Adipocyte (in vitro differentiated cells): ENCODE measurements around the gene C2CD3.
A peak's percentile ranks its signal among the peaks of the same experiment; 100 is the strongest.

Source experiments
- DNase-seq: peaks from one replicate; pipeline ENCODE4 v3.0.0-alpha.2; 2015; ENCODE audit warnings: low read depth
- H3K27me3 ChIP-seq: replicated peaks from 2 replicates; pipeline ENCODE4 v1.7.0; 2013; ENCODE audit warnings: mild to moderate bottlenecking, low read length, moderate library complexity; ENCODE audit not compliant: control insufficient read depth, insufficient read depth
- H3K36me3 ChIP-seq: 2 replicates; pipeline ENCODE4 v1.7.0; 2013; ENCODE audit warnings: low read length, mild to moderate bottlenecking, moderate library complexity; ENCODE audit not compliant: control insufficient read depth, insufficient read depth, severe bottlenecking
- H3K4me1 ChIP-seq: 2 replicates; pipeline ENCODE4 v1.7.0; 2013; ENCODE audit warnings: mild to moderate bottlenecking, low read length, moderate library complexity; ENCODE audit not compliant: control insufficient read depth, insufficient read depth
- H3K4me3 ChIP-seq: 2 replicates; pipeline ENCODE4 v1.7.0; 2013; ENCODE audit warnings: mild to moderate bottlenecking, low read length, moderate library complexity
- H3K9ac ChIP-seq: 2 replicates; pipeline ENCODE4 v1.7.0; 2013; ENCODE audit warnings: mild to moderate bottlenecking, low read length, moderate library complexity
- H3K9me3 ChIP-seq: 2 replicates; pipeline ENCODE4 v1.7.0; 2013; ENCODE audit warnings: mild to moderate bottlenecking, low read length, moderate library complexity; ENCODE audit not compliant: control insufficient read depth

The C2CD3 gene

DNA sequence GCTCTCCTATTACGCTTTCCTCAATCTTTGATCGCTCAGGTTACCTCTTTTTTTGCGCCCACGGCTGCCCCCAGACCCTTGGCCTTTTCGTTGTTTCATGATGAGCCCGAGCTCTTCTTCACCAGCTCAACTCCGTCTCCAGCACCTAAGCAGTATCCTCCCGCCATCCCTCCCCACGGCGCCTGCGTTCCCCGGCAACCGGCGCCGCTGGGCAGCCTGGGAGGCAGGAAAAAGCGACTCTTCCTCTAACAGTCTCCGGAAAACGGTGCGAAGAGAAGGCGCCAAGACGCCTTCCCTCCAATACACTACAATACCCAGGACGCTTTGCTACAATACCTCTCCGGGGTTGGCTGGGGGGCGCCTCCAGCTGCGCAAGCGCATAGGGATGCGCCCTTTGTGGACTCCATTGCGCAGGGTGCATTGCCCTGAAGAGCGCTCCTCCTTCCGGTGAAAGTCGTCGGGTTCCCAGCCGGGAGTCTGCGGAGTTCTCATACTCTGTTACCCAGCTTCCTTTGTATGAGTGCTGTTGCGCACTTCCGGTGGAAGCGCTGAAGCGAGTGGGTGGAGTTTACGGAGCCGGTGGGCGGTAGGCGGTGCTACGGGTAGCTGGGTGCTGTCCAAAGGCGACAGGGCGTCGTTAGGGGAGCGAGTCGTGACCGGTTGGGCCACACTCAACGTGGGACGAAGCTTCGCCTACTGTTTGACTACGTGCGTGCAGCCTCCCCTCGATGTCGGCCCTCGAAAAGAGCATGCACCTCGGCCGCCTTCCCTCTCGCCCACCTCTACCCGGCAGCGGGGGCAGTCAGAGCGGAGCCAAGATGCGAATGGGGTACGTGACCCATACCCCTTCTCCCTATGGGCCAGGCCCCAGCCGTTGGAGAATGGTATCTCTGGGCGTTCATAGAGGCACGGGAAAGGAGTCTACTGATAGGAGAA is at the start of gene C2CD3, which contains the start of gene PPME1:
Gene C2CD3 (minus strand): TSS at position 309 of the 936 bp plus-strand sequence. CDS start 210 bp downstream, at position 99.
Gene PPME1 (plus strand): TSS at position 596 of the 936 bp plus-strand sequence. CDS start 133 bp downstream, at position 729.
- peak; percentile 100 for DNase-seq
- peak within 1 kb of the TSS; percentile 94 for H3K4me3 ChIP-seq
- H3K36me3 ChIP-seq = peaks cover 20% of the 10 kb centered on the region
- no peaks in the 10 kb centered on the region for H3K9me3 ChIP-seq
- H3K9ac ChIP-seq = peak within 1 kb of the TSS; percentile 96
- H3K27me3 ChIP-seq = no peaks in the 10 kb centered on the region
- H3K4me1 ChIP-seq = peaks cover 27% of the 10 kb centered on the region

GRCh38 chr11:74220376-74220775 is 49.6 kb upstream of the C2CD3 start:
- no peaks in the 10 kb centered on the region for H3K9me3 ChIP-seq
- no peak overlapping the region for H3K9ac ChIP-seq
- no peaks in the 10 kb centered on the region for H3K27me3 ChIP-seq
- DNase-seq = peak; percentile 21
- H3K4me1 ChIP-seq = no peaks in the 10 kb centered on the region
- H3K36me3 ChIP-seq = peaks cover 9% of the 10 kb centered on the region
- no peak overlapping the region for H3K4me3 ChIP-seq

- Histone ChIP-seq H3K4me3 (no peak overlapping the region), H3K9ac (no peak overlapping the region), H3K4me1 (no peaks in the 10 kb centered on the region), H3K9me3 (no peaks in the 10 kb centered on the region), H3K27me3 (no peaks in the 10 kb centered on the region), H3K36me3 (peaks cover 64% of the 10 kb centered on the region)
- no peak for DNase-seq
These were observed 41.7 kb upstream of the C2CD3 start for GRCh38 chr11:74212533-74212932.

DNA sequence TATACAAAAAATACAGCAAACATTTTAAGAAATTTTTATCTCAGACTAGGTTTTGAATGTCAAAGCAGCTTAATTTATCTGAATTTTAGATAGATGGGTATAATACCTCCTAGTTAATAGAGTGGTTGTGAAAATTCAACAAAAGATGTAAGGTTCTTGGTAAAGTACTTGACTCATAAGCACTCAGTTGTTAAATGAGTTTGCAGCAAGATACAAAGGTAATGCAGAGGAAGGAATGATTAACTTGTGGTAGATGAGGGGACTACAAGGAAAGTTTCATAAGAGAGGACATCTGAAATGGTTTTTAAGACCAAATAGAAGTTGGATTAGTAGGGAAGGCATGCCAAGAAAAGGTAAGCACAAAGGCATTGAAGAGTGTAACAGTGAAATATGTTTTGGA is 37.7 kb upstream of the C2CD3 start:
- Histone ChIP-seq H3K36me3 (peaks cover 74% of the 10 kb centered on the region), H3K9me3 (no peaks in the 10 kb centered on the region), H3K9ac (no peak overlapping the region), H3K4me3 (no peak overlapping the region), H3K4me1 (no peaks in the 10 kb centered on the region), H3K27me3 (no peaks in the 10 kb centered on the region)
- DNase-seq = no peak

DNA sequence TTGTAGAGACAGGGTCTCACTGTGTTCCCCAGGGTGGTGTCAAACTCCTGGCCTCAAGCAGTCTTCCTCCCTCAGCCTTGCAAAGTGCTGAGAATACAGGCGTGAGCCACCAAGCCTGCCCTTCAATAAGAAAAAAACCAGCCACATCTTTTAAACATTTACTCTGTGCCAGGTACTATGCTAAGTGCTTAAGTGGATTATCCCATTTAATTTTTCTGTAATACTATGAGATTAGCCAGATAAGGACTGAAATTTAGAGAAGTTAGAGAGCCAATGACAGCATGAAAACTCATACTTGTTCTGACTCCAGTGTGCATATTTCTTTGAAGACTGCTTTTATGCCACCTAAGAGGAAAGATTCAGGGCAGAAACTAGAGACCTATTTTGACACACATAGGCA is 35.9 kb upstream of the C2CD3 start:
- Histone ChIP-seq H3K36me3 (peaks cover 59% of the 10 kb centered on the region), H3K4me3 (no peak overlapping the region), H3K9ac (no peak overlapping the region), H3K27me3 (no peaks in the 10 kb centered on the region), H3K4me1 (no peaks in the 10 kb centered on the region), H3K9me3 (no peaks in the 10 kb centered on the region)
- no peak for DNase-seq

DNA sequence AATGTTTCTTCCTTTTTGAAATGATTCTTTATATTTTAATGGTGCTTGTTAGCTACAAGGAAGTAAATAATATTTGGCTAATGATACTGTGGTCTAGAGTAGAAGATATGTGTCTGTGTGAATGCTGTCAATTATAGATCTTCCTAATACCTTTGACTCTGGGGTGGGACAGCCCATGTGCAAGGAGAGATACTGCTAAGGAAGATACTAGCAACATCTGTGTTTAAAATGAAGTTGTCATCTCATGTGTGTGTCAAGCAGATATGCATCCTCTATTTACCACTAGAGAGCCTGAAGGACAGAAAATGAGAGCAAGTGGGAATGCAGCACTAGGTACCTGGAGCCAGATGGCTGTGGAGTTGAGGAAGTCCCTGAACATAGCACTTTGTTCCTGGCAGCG is 34.4 kb upstream of the C2CD3 start:
- Histone ChIP-seq H3K4me1 (no peaks in the 10 kb centered on the region), H3K9ac (no peak overlapping the region), H3K27me3 (no peaks in the 10 kb centered on the region), H3K4me3 (no peak overlapping the region), H3K9me3 (no peaks in the 10 kb centered on the region), H3K36me3 (peaks cover 46% of the 10 kb centered on the region)
- no peak for DNase-seq

DNA sequence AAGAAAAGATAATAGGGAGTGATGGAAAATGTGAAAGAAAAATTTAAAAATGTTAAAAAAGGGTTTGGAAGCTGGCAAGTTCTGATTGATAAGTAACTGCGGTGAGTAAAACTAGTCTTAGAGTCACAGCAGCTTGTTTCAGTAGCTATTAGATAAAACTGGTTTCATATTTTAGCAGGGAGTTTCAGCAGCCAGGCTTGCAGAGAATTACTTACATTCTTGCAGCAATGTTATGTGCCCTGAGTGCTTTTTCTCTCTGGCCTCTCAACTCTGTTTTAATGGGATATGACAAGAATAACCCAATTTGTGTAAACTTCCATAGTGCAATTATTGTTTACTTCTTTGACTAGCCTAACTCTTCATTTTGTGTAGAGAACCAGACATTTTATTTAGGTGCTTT is 33.9 kb upstream of the C2CD3 start:
- no peak overlapping the region for H3K4me3 ChIP-seq
- H3K9ac ChIP-seq = no peak overlapping the region
- H3K27me3 ChIP-seq = no peaks in the 10 kb centered on the region
- peak; percentile 65 for DNase-seq
- no peaks in the 10 kb centered on the region for H3K4me1 ChIP-seq
- H3K36me3 ChIP-seq = peaks cover 41% of the 10 kb centered on the region
- no peaks in the 10 kb centered on the region for H3K9me3 ChIP-seq

- H3K4me3 ChIP-seq = no peak overlapping the region
- H3K9me3 ChIP-seq = no peaks in the 10 kb centered on the region
- peak; percentile 15 for DNase-seq
- peaks cover 34% of the 10 kb centered on the region for H3K36me3 ChIP-seq
- H3K4me1 ChIP-seq = no peaks in the 10 kb centered on the region
- no peaks in the 10 kb centered on the region for H3K27me3 ChIP-seq
- H3K9ac ChIP-seq = no peak overlapping the region
These were observed 33.2 kb upstream of the C2CD3 start for GRCh38 chr11:74203966-74204365.

GRCh38 chr11:74196781-74197486 is 26.1 kb upstream of the C2CD3 start:
- H3K4me3 ChIP-seq = no peak overlapping the region
- no peaks in the 10 kb centered on the region for H3K4me1 ChIP-seq
- H3K9me3 ChIP-seq = no peaks in the 10 kb centered on the region
- DNase-seq = no peak
- H3K9ac ChIP-seq = no peak overlapping the region
- no peaks in the 10 kb centered on the region for H3K27me3 ChIP-seq
- no peaks in the 10 kb centered on the region for H3K36me3 ChIP-seq

GRCh38 chr11:74195828-74196227 is 25.0 kb upstream of the C2CD3 start:
- no peaks in the 10 kb centered on the region for H3K27me3 ChIP-seq
- no peak for DNase-seq
- no peak overlapping the region for H3K9ac ChIP-seq
- no peaks in the 10 kb centered on the region for H3K9me3 ChIP-seq
- no peaks in the 10 kb centered on the region for H3K4me1 ChIP-seq
- no peak overlapping the region for H3K4me3 ChIP-seq
- H3K36me3 ChIP-seq = peaks cover 5% of the 10 kb centered on the region

DNA sequence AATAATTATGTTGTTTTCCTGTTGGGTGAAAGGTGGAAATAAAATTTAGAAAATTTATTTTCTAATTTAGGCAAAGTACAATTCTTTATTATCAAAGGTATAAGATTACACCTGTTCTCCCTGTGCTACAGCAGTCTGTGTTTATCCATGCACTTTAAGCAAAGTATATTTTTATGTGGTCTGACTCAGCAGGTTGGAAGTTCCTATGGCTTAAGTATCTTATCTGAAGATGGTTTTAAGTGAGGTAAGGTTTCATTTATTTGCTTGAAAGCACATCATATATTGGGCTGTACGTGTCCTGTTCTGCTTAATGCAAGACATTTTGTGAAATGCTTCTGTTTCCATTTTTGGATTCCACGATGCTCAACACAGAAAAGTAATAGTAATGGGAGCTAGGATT is 14.9 kb upstream of the C2CD3 start:
- Histone ChIP-seq H3K4me1 (no peaks in the 10 kb centered on the region), H3K36me3 (peaks cover 2% of the 10 kb centered on the region), H3K4me3 (no peak overlapping the region), H3K9me3 (no peaks in the 10 kb centered on the region), H3K27me3 (no peaks in the 10 kb centered on the region), H3K9ac (no peak overlapping the region)
- peak; percentile 12 for DNase-seq
